HG03469 (cell line): ENCODE results near the gene PDHA1.
A peak's percentile ranks its signal among the peaks of the same experiment; 100 is the strongest.

ENCODE experiments used
- ATAC-seq: cut with Tn5 transposase; IDR thresholded peaks from one replicate; pipeline ENCODE4 v1.9.1; 2021; ENCODE audit warnings: mild to moderate bottlenecking, moderate library complexity, moderate number of reproducible peaks; ENCODE audit not compliant: unreplicated experiment

The PDHA1 gene

DNA sequence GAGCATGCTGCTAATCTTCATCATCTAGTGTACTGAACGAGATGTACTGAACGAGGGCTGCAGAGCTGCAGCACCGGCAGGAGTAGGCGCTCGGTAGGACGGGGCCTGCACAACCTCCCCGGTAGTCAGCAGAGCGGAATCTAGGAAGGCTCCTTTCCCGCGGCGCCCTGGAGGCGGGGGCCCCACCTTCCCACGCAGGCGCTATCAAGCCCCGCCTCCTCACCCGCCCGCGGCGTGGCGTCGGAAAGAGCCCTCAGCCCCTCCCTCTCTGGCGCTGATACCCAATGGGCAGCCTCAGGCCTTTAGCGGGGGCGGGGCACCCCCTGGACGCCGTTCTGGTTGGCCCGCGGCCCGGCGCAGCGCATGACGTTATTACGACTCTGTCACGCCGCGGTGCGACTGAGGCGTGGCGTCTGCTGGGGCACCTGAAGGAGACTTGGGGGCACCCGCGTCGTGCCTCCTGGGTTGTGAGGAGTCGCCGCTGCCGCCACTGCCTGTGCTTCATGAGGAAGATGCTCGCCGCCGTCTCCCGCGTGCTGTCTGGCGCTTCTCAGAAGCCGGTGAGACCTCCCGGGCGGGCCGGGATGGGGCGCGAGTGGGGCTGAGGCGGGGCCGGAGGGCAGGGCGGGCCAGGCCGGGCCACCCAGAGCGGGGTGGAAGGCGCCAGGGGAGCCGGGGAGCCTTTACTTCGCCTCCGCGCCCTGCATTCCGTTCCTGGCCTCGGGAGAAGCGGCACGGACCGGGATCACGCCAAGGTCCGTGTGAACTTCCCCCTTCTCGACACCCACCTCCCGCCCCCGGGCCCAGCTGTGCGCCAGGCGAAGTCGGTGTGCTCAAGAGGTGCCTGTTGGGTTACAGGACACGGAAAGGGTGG is at the start of gene PDHA1:
PDHA1 (plus strand) TSS at position 393 of the 874 bp plus-strand sequence; CDS start at position 504, 111 bp downstream.
- ATAC-seq = peak; percentile 96

DNA sequence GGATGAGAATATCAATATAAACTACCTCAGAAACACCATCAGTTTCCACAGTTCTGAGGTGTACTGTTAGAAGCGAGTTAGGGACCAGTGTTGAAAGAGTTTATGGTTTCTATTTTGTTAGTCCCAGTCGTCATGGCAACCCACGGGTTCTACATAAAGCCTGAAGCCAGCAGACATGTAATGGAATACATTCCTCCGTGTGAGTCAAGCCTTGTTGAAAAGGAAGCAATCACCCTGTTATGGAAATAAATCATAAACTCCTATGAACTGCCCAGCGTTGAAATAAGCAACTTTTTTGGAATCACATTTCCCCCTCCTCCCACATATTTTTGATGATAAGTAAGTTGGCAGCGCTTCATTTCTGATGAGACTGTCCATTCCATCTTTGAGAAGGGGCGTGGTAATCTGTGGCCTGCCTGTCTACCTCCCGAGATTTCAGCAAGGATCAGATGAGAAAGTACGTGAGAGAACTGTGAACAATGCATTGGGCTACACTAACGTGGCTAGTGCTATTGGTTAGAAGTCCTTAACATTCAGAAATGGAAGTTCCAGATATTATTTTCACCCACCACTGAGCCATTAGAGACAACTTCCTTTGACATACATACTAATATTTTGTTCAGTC is 40.4 kb upstream of the PDHA1 start:
- ATAC-seq = no peak

DNA sequence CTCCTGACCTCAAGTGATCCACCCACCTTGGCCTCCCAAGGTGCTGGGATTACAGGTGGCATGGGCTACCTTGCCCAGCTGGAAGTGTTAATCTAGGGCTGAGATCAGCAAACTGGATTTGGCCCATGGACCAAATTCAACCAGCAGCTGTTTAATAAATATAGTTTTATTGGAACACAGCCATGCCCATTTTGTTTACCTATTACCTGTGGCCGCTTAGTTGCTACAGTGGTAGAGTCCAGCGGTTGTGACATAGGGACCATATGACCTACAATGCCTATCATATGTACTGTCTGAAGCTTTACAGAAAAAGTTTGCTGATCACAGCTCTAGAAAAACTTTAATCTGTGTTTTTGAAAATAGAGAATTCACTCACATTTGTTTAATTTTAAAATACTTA is 17.2 kb upstream of the PDHA1 start:
- ATAC-seq = no peak

DNA sequence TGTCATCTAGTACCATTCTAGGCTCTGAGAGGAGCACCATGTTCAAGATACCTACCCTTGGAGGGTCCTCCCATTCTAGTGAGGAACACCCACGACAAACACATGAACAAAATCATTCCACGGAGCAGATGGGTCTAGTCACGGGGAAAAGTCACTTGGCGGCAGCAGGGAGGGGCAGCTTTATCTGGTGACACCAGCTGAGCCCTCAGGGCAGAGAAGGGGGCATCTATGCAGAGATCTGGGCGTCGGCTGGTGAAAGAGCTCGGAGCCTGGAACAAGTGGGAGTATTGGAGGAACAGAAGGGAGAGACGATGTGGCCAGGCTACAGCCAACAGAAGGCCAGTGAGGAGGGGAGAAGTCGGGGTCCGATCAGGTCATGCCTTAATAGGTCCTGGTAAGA is 11.9 kb upstream of the PDHA1 start:
- no peak for ATAC-seq

DNA sequence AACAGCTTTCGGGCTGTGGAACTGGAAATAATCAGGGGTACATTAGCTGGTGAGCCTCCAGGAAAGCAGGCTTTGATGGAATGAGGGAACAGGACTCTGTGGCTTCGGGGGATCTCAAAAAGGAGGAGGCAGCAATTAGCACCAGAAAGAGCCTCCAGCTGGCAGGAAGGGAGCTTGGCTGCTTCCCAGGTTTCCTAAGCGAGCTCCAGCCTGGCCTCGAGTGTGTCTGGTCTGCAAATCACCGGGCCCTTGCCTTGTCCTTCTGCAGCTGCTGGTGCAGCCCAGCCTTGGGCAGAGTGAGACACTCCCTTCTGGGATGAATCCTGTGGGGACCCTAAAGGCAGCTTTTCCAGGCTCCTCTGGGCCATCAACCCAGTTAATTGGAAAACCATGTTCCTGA is 10.7 kb upstream of the PDHA1 start:
- ATAC-seq = no peak

DNA sequence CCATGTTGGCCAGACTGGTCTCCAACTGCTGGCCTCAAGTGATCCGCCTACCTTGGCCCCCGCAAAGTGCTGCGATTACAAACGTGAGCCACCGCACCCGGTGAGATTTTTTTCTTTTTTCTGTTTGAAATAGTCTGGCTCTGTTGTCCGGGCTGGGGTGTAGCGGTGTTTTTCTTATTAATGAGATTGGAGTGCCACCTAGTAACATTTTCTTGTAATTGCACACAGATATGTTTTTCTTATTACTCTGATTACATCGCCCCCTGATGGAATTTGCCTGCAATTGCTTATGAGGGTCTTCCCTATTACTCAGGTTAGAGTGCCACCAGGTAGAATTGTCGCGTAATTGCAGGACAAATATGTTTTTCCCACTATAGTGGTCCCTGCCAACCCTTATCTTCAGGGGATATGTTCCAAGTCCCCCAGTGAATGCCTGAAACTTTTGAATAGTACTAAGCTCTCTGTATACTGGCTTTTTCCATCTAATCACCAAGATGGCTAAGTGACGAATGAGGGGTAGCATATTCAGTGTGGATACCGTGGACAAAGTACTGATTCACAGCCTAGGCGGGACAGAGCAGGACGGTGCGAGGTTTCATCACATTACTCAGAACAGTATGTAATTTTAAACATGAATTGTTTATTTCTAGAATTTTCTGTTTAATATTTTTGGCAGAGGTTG is 8.6 kb upstream of the PDHA1 start:
- ATAC-seq = no peak

DNA sequence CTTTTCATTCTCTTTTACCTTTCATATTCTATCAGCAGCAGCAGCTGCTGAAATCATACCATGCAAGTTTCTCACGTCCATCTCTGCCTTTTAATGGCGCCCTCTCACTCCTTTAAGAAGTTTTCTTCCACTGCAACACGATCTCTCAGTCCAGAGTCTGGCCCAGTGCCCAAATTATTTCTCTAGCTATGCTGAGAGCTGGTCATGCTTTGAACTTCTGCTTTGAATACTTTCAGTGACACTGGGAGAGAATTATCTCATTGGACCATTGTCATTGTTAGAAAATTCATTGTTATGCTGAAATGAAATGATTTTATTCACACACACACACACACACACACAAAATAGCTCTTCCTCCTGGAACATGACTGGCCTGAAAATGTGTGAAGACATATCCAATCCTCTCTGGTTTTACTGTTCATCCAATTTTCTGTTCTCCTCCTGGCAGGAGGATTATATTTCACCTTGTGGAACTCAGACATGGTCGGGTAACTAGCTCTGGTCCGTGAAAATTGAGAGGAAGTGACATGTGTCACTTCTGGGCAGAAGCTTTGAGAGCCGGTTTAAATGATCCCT is 1.3 kb upstream of the PDHA1 start:
- ATAC-seq = no peak

DNA sequence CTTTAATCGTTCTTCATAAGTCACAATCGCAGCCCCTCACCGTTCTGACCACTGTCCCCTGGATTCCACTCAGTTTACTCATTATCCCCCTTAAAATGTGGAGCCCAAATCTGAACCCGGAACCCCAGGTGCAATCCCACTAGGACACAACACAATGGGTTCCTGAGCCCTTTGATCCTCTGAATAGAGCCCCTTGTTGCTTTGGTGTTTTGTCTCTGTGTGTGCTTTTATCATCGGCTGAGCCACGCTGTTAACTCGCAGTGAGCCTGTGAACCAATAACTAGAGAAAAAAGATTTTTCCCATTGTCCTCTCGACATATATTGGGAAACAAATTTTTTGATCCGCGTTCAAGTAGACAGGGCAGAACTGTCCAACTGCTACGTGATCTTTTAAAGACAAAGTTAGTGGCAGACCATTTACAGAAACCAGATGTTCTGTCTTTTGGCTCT is 617 bp upstream of the PDHA1 start:
- no peak for ATAC-seq

DNA sequence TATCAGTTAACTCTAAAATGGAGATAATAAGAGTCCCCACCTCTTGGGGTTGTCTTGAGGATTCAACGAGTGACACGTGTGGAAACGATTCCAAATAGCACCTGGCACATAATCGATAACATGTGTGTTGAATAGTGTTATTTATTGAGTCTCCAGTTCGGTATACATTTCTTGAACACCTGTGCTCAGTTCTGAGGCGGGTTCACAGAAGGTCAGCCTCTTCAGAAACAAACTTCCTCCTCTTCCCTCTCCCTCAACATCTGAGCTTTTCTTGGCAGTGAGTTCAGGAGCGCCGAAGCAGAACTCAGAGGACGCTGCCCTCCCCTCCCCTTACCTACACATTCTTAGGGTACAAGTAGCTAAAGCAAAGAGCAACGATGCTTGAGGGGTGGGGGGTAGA is 934 bp downstream of the PDHA1 start:
- ATAC-seq = no peak

DNA sequence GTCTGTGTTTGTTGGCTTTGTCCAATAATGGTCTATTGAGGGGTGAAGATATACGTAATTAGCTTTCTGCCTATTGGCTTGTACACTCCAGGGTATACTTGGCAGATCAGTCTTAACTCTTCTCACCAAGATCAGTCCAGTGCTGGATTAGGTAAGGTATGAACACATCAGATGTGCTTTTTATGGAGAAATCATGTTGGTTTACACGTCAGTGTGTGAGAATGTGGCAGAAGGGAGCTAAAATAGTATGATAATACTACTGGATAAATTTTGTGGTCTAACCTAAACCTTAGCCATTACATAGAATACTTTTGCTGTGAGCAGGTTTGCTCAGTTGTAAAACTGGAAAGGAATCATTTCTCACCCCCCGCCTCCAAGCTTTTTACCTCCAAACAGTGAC is 4.2 kb downstream of the PDHA1 start:
- ATAC-seq = no peak

DNA sequence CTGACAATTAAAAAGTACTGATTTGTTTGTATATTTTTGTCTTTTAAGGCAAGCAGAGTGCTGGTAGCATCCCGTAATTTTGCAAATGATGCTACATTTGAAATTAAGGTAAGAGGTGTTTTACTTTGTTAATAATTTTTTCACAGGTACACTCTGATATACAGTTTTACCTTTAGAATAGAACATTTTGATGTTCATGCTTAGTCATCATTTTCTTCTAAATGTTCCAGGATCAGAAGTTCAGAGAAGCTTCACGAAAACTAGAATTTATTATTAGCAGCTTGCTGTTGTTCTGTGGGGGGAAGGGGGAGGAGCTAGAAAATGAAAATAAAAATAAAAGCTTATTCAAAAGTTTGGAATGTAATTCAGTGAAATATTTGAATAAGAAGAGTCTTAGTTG is 5.5 kb downstream of the PDHA1 start:
- no peak for ATAC-seq

DNA sequence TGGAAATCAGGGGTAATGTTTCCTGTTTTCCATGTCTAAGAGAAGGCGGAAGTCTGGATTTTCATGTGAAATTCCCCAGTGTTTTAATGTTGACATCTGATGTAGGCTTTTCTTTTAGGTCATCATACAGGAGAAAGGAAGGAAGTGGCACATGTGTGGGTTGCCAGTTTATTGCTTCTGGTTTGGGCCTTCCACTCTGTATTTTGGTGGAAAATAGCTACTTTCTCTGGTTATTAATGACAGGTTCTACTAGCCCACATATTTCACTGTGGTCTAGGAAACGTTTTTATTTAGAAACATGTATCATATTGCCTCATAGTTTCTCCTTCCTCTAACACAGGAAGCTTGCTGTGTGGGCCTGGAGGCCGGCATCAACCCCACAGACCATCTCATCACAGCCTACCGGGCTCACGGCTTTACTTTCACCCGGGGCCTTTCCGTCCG is 7.2 kb downstream of the PDHA1 start:
- peak; percentile 92 for ATAC-seq

DNA sequence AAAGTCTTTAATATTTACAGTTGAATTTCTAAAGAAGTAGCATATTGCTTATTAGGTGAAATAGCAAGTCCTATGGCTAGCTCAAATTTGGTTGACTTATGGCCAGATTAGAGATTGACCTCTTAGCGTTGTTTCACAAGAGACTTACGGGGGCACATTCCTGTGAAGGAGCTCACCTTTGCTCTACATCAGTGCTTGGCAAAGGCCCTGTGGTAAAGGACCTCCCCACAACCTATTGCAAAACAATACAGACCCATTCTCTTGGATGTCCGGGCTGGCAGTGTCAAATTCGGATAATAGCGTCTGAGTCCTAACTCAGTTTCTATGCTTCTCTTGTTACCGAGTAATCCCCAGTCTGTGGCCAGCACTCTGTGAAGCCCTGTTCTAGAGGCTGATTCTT is 10.9 kb downstream of the PDHA1 start:
- no peak for ATAC-seq

DNA sequence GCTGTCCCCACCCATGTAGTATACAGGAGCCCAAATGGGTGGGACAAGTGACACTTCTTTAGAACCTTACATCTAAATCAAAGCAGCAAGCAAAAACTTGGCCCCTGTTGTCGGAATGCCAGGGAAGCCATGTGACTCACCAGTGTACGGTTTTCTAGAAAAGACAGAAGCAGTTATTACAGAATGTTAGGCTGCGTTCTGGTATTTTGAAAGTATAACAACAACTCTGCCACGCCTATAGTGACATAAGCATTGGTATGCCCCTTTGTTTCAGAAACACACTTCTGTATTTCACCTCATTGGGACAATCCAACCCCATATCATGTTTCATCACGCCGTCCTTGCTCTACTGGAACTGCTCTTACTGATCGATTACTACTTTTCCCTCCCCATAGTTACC is 14.8 kb downstream of the PDHA1 start:
- no peak for ATAC-seq

DNA sequence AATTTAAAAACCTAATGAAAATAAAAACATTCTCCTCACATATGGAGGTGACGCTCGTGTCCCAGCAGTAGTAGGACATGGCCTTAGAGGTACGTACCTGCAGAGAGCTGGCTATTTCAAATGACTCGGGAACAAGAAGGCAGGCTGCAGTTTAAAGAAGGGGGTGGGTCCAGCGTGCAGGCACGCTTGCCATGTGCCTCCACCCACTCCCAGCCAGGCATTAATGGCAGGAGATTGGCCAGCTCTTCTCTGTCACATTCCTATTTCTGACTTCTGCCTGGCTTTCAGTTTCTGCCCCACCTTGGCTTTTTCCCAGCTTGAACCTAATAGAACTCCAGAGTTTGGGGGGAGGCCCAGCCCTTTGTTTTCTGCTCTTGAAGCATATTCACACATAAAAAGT is 17.2 kb downstream of the PDHA1 start:
- ATAC-seq = no peak

DNA sequence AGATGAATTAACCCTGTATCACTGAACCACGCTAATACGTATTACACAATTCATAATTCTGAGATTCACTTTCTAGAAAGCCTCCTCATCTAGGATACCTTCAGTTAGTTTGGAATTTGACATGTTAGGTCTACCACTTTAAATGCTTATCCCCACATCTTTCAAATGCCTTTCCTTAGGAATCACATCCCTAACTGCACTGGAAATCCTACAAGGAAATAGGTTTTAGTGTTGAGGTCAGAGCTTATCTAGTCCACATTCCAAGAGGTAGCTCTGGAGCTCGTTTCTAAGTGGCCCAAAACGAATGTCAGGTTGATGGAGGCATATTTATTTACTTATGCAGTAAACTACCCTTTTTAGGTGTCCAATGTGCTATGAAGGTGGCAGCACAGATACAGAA is 18.0 kb downstream of the PDHA1 start:
- ATAC-seq = no peak

DNA sequence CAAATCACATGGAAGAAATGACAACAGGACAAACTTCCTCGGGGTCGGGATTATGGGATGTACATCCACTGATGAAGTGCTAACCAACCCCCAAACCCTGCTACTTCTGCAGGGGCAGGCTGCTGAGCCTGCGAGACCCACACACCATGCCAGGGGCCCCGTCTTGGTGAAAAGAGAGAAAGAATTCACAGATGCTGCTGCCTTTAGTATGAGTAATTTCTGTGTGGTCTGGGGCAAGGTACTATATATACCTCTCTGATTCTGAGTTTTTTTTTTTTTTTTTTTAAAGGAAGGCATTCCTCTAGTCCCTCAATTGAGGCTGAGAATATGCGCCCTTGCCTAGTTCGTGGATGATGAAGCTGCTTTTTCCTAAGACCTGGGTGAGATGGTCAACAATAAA is 24.8 kb downstream of the PDHA1 start:
- no peak for ATAC-seq

DNA sequence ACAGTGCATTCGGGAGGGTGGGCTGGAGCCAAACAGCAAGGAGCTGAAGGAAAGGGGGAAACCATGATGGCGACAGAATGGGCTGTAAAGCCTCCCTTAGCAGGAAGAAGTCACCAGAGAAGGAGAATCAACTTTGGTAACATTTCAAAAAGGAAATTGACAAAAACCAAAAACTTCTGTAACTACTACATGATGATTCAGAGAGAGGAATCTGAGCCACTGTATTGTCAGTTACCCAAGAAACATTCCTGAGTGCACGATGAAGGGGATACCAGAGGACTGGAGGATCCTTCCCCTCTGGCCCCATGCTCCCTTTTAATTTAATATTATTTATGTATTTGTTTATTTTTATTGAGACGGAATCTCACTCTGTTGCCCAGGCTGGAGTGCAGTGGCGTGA is 26.3 kb downstream of the PDHA1 start:
- ATAC-seq = no peak

DNA sequence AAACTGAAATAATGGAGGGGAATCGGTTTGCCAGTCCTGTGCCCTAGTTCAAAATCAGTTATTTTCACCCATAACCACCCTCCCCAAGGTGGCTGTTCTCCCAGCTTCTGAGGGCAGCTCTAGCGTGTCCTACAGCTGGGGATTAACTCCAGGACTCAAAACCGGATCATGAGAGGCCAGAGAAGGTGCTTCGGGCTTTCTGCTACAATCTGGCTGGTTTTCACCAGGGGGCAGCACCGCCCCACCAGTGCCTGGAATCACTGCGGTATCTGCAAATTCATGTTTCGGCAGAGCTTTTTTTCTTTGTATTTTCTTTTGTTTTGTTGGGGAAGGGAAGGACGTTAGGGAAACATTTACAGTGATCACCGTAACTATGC is 28.4 kb downstream of the PDHA1 start:
- ATAC-seq = no peak

DNA sequence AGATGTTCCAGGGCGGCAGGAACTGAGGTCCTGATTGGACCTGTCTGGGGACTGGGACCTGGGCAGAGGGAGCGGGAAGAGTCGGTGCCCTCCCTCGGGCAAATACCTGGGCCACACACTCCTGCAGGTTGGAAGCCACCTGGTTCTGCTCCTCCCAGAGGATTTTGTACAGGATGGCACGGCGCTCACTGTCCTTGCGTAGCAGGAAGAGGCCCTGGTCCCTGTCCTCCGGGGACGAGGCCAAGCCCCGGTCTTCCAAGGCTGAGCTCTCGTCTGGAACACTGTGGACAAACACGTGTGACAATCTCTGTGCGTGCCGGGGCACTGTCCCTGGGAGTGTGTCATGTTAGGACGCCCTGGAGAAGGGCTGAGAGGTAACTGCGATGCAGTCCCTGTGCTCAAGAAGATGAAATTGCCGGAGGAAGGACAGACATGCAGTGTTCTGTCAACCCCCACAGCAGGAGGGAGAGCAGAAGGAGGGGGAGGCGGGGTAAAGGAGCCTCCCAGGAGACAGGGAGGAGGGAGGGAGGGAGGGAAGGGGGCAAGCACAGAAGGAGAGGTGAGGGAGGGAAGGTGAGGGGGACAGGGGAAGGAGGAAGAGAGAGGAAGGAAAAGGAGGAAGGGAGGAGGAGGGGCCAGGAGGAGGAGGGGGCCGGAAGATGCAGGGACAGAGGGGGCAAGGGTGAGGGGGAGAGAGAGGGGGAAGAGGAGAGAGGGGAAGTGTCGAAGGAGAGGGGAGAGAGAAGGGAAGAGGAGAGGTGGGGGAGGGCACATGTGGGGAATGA is 29.0 kb downstream of the PDHA1 start:
- no peak for ATAC-seq
